NK-92 (cell line): Measurements from ENCODE around the gene TRMT112.
A peak's percentile ranks its signal among the peaks of the same experiment; 100 is the strongest.

Source experiments
- DNase-seq: peaks from one replicate; lab custom pipeline; 2025; ENCODE audit not compliant: unreplicated experiment; lab: John Stamatoyannopoulos, UW

The TRMT112 gene

GRCh38 chr11:64276653-64277431, 40.5 kb downstream of the TRMT112 start:
- no peak for DNase-seq

- no peak for DNase-seq
Measured at GRCh38 chr11:64275841-64276240, 41.5 kb downstream of the TRMT112 start.

- DNase-seq = no peak
Measured at GRCh38 chr11:64275031-64275800, 42.1 kb downstream of the TRMT112 start.

- peak; percentile 81 for DNase-seq
Measured at GRCh38 chr11:64269540-64270220, 47.7 kb downstream of the TRMT112 start.

- DNase-seq = no peak
Measured at GRCh38 chr11:64268893-64269539, 48.3 kb downstream of the TRMT112 start.

- no peak for DNase-seq
Measured at GRCh38 chr11:64268025-64268892, 49.1 kb downstream of the TRMT112 start.

GRCh38 chr11:64267207-64267945, 50.0 kb downstream of the TRMT112 start:
- DNase-seq = no peak
